H1 (cell line): ENCODE results near the gene MLPH. TPM values are rescaled to one million over a fixed set of nuclear protein-coding genes. Genes with fewer than 3 reads are reported as not detected.
"Not testable (repeated sequence)": the region's sequence is repeated elsewhere in the genome, so short reads cannot be mapped to it uniquely, and the experiment has no call there.

Experiments used
- CTCF ChIA-PET: fragments of 300-600 bp; sonication (Branson Sonifier 250); formaldehyde crosslinking; loops from one replicate; lab custom pipeline; 2021; ENCODE audit not compliant: partially characterized antibody; lab: Charles Lee
- POLR2A ChIA-PET: fragments of 300-600 bp; sonication (Branson Sonifier 250); formaldehyde crosslinking; loops from one replicate; lab custom pipeline; 2021; ENCODE audit warnings: inconsistent platforms; ENCODE audit not compliant: partially characterized antibody; lab: Charles Lee
- DNase-seq, 2 experiments: peaks; one replicate each; pipeline versions ENCODE4 v3.0.0 to v3.0.0-alpha.2; 2010 to 2022; ENCODE audit warnings: low spot score in 2 of 2, low read depth in 1 of 2, mixed read lengths in 1 of 2
- FAIRE-seq: peaks from 2 replicates; lab custom pipeline; 2011; peaks lifted over from hg19 to GRCh38; lab: Jason Lieb, UNC
- H2AFZ ChIP-seq: 2 replicates; pipeline ENCODE4 v1.8.1; 2012; ENCODE audit warnings: low read length, inconsistent platforms
- H2AK5ac ChIP-seq: 2 replicates; pipeline ENCODE4 v1.6.1; 2013; ENCODE audit warnings: low read depth, low read length
- H2BK120ac ChIP-seq: replicated peaks from 2 replicates; pipeline ENCODE3; 2013; ENCODE audit warnings: low read depth, low read length, inconsistent platforms
- H2BK12ac ChIP-seq: 2 replicates; pipeline ENCODE4 v1.6.1; 2013; ENCODE audit warnings: low read depth, low read length
- H2BK15ac ChIP-seq: 2 replicates; pipeline ENCODE4 v1.6.1; 2013; ENCODE audit warnings: low read length
- H2BK20ac ChIP-seq: 2 replicates; pipeline ENCODE4 v1.6.1; 2013; ENCODE audit warnings: low read length
- H2BK5ac ChIP-seq: 2 replicates; pipeline ENCODE4 v1.6.1; 2013; ENCODE audit warnings: low read depth, low read length
- H3K14ac ChIP-seq: 2 replicates; pipeline ENCODE4 v1.6.1; 2013; ENCODE audit warnings: inconsistent platforms; ENCODE audit not compliant: insufficient read length
- H3K18ac ChIP-seq: 2 replicates; pipeline ENCODE4 v1.6.1; 2013; ENCODE audit warnings: low read length; ENCODE audit errors: extremely low read depth
- H3K23ac ChIP-seq: 2 replicates; pipeline ENCODE4 v1.6.1; 2013; ENCODE audit warnings: inconsistent platforms; ENCODE audit not compliant: insufficient read length
- H3K23me2 ChIP-seq: 2 replicates; pipeline ENCODE4 v1.6.1; 2013; ENCODE audit warnings: low read depth, low read length
- H3K27ac ChIP-seq: 2 replicates; pipeline ENCODE4 v1.6.1; 2011; ENCODE audit warnings: low read depth, low read length, inconsistent platforms
- H3K27me3 ChIP-seq, 4 experiments: replicated peaks in 1 of 4; 1 replicate in 1 of 4; 2 replicates in 3 of 4; pipeline versions ENCODE4 v1.6.1 to v1.8.1; 2011 to 2013; ENCODE audit warnings: low read length in 3 of 4, mild to moderate bottlenecking in 3 of 4, inconsistent platforms in 2 of 4, mixed read lengths in 2 of 4, moderate library complexity in 1 of 4; ENCODE audit not compliant: control insufficient read depth in 3 of 4, insufficient read depth in 3 of 4; ENCODE audit errors: extremely low read depth in 1 of 4
- H3K36me3 ChIP-seq, 4 experiments: 2 replicates each; pipeline versions ENCODE4 v1.6.1 to v1.8.1; 2011 to 2013; ENCODE audit warnings: mild to moderate bottlenecking in 4 of 4, low read length in 3 of 4, moderate library complexity in 2 of 4, control low read depth in 1 of 4, inconsistent platforms in 1 of 4; ENCODE audit not compliant: insufficient read depth in 4 of 4, control insufficient read depth in 2 of 4
- H3K4ac ChIP-seq: replicated peaks from 2 replicates; pipeline ENCODE3; 2013; ENCODE audit warnings: low read length, low read depth, mixed read lengths, inconsistent platforms; ENCODE audit not compliant: insufficient read length
- H3K4me1 ChIP-seq, 4 experiments: replicated peaks in 1 of 4; 1 replicate in 1 of 4; 2 replicates in 3 of 4; pipeline versions ENCODE4 v1.6.1 to v1.8.1; 2011 to 2013; ENCODE audit warnings: low read length in 3 of 4, inconsistent platforms in 2 of 4, mixed read lengths in 1 of 4; ENCODE audit not compliant: insufficient read depth in 4 of 4, control insufficient read depth in 3 of 4
- H3K4me2 ChIP-seq, 2 experiments: 2 replicates each; pipeline versions ENCODE4 v1.6.1 to v1.8.1; 2011 to 2013; ENCODE audit warnings: low read depth in 2 of 2, low read length in 2 of 2, control low read depth in 1 of 2, inconsistent platforms in 1 of 2, mild to moderate bottlenecking in 1 of 2; ENCODE audit not compliant: insufficient read depth in 1 of 2
- H3K4me3 ChIP-seq, 4 experiments: fragments of 200-600, 300-600 bp in 1 of 4; sonication (generic), shearing (Covaris generic), sonication (Bioruptor Twin) in 1 of 4; 2 replicates each; pipeline versions ENCODE4 v1.5.1 to v1.8.1; 2011 to 2016; ENCODE audit warnings: low read length in 4 of 4, low read depth in 3 of 4, control low read depth in 2 of 4, inconsistent platforms in 2 of 4, mild to moderate bottlenecking in 2 of 4, mixed read lengths in 1 of 4, moderate library complexity in 1 of 4; ENCODE audit not compliant: insufficient read depth in 2 of 4; ENCODE audit errors: extremely low read depth in 1 of 4
- H3K56ac ChIP-seq: replicated peaks from 2 replicates; pipeline ENCODE3; 2013; ENCODE audit warnings: low read depth, mild to moderate bottlenecking, mixed read lengths, low read length, inconsistent platforms; ENCODE audit not compliant: insufficient read length
- H3K79me1 ChIP-seq: 2 replicates; pipeline ENCODE4 v1.6.1; 2013; ENCODE audit warnings: low read depth, low read length, control low read depth
- H3K79me2 ChIP-seq, 2 experiments: 2 replicates each; pipeline versions ENCODE4 v1.6.1 to v1.8.1; 2012 to 2013; ENCODE audit warnings: low read length in 2 of 2, mild to moderate bottlenecking in 2 of 2, inconsistent platforms in 1 of 2; ENCODE audit not compliant: insufficient read depth in 2 of 2, control insufficient read depth in 1 of 2
- H3K9ac ChIP-seq, 4 experiments: replicated peaks in 1 of 4; 1 replicate in 1 of 4; 2 replicates in 3 of 4; pipeline versions ENCODE4 v1.6.1 to v1.8.1; 2011 to 2013; ENCODE audit warnings: low read depth in 3 of 4, low read length in 3 of 4, control low read depth in 2 of 4, mild to moderate bottlenecking in 2 of 4, moderate library complexity in 2 of 4, inconsistent platforms in 1 of 4; ENCODE audit errors: extremely low read depth in 1 of 4
- H3K9me3 ChIP-seq, 2 experiments: 2 replicates each; pipeline versions ENCODE4 v1.6.1 to v1.8.1; 2012 to 2013; ENCODE audit warnings: mild to moderate bottlenecking in 2 of 2, moderate library complexity in 2 of 2, control low read depth in 1 of 2, inconsistent platforms in 1 of 2, low read depth in 1 of 2, low read length in 1 of 2, mixed read lengths in 1 of 2; ENCODE audit not compliant: insufficient read depth in 2 of 2
- H4K20me1 ChIP-seq, 2 experiments: replicated peaks in 1 of 2; 2 replicates each; pipeline versions ENCODE3 to v1.8.1; 2011 to 2013; ENCODE audit warnings: inconsistent platforms in 2 of 2, low read length in 2 of 2, mild to moderate bottlenecking in 1 of 2; ENCODE audit not compliant: insufficient read depth in 2 of 2, control insufficient read depth in 1 of 2
- H4K5ac ChIP-seq: 2 replicates; pipeline ENCODE4 v1.6.1; 2013; ENCODE audit warnings: low read length, low read depth, mixed read lengths, inconsistent platforms; ENCODE audit not compliant: insufficient read length
- H4K8ac ChIP-seq: 2 replicates; pipeline ENCODE4 v1.8.0; 2013; ENCODE audit warnings: mild to moderate bottlenecking, moderate library complexity, low read length, inconsistent platforms; ENCODE audit not compliant: insufficient read depth; ENCODE audit errors: extremely low read depth
- H4K91ac ChIP-seq: replicated peaks from 2 replicates; pipeline ENCODE3; 2013; ENCODE audit warnings: low read length, mixed read lengths, inconsistent platforms; ENCODE audit not compliant: insufficient read length
- WGBS, 2 experiments: shearing (Covaris generic) in 1 of 2; methylation state at CpG; one replicate each; pipeline versions ENCODE4 v1.1.6 to v1.1.7; 2013 to 2015; ENCODE audit warnings: low lambda C conversion rate in 2 of 2, mixed read lengths in 2 of 2, inconsistent platforms in 1 of 2, low coverage in 1 of 2, missing lambda C conversion rate in 1 of 2; ENCODE audit not compliant: insufficient replicate concordance in 2 of 2, insufficient coverage in 1 of 2, insufficient read length in 1 of 2; ENCODE audit errors: extremely low coverage in 1 of 2, missing lambda C conversion rate in 1 of 2; 5-methylcytosine and 5-hydroxymethylcytosine counted together
- polyA plus RNA-seq, 7 experiments: library from polyadenylated mRNA; depleted of rRNA in 3 of 7; stranded (reverse) in 5 of 7; unstranded in 2 of 7; fragments of >200 nt in 5 of 7; fragments of 200-250 nt in 2 of 7; gene quantifications; 1 replicate in 5 of 7; 2 replicates in 1 of 7; 4 replicates in 1 of 7; pipeline versions ENCODE4 v1.2.1 to v1.2.3, GENCODE V29; 2011 to 2013; ENCODE audit warnings: missing spikeins in 2 of 7, mixed read lengths in 2 of 7
- total RNA-seq: library from RNA; stranded (reverse); fragmentation: NEBNext Ultra II Directional; extraction: Animal tissue kit (Norgen Biotek cat#: 25700); gene quantifications from 2 replicates; pipeline ENCODE4 v1.2.1, GENCODE V29; 2021

The MLPH gene
- total and polyA plus RNA-seq, 2 of the 8 experiments (the other 6 are each of a cell fraction or from before 2014, with no cell fraction given) = 12.7 to 17.0 TPM

GRCh38 chr2:237469410-237469809 is 17.6 kb upstream of the MLPH start:
- not testable (repeated sequence) for H3K79me1 ChIP-seq, H2BK15ac ChIP-seq, H3K79me2 ChIP-seq, H3K9me3 ChIP-seq, H2BK20ac ChIP-seq, H3K4me1 ChIP-seq, DNase-seq, H3K36me3 ChIP-seq, H3K27ac ChIP-seq, H3K4ac ChIP-seq, FAIRE-seq, H2BK120ac ChIP-seq, H3K4me3 ChIP-seq, H4K5ac ChIP-seq, H4K20me1 ChIP-seq, H3K23ac ChIP-seq, H3K4me2 ChIP-seq, H3K9ac ChIP-seq, H2BK12ac ChIP-seq, H3K56ac ChIP-seq, H3K27me3 ChIP-seq, H2BK5ac ChIP-seq, H3K23me2 ChIP-seq, H2AK5ac ChIP-seq, H3K18ac ChIP-seq, H4K8ac ChIP-seq, H4K91ac ChIP-seq, H2AFZ ChIP-seq, H3K14ac ChIP-seq
- WGBS, 2 experiments = 98% methylated on average over 6 of the region's 7 CpGs; no CpG with 5 or more reads in 1 of the 2 experiments
- ChIA-PET CTCF (interaction anchor here (0.9 to 4.9 kb wide), 11 partner anchors 9 to 112 kb away, joined by 3 to 55 read pairs (median 9); partner anchors contain the start of gene MLPH), POLR2A (interaction anchor here (1.5 to 1.9 kb wide), 2 partner anchors 43 to 117 kb away, joined by 4 read pairs; no protein-coding TSS in a partner anchor)
